GM21515 (cell line): ENCODE results near the gene ARL11.

Experiments
- ATAC-seq: cut with Tn5 transposase; IDR thresholded peaks from one replicate; pipeline ENCODE4 v1.9.1; 2021; ENCODE audit not compliant: unreplicated experiment

Gene ARL11

DNA sequence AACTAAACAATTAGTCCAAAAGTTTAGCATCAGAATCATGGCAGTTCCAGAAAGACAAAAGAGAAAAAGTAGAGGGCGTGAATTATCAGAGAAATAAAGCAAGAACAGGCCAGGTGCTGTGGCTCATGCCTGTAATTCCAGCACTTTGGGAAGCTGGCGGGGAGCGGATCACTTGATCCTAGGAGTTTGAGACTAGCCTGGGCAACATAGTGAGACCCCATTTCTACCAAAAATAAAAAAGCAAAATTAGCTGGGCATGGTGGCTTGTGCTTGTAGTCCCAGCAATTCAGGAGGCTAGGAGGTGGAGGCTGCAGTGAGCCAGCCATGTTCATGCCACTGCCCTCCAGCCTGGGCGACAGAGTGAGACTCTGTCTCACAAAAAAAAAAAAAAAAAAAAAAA lies 18.4 kb downstream of the ARL11 start:
- ATAC-seq, result no peak

DNA sequence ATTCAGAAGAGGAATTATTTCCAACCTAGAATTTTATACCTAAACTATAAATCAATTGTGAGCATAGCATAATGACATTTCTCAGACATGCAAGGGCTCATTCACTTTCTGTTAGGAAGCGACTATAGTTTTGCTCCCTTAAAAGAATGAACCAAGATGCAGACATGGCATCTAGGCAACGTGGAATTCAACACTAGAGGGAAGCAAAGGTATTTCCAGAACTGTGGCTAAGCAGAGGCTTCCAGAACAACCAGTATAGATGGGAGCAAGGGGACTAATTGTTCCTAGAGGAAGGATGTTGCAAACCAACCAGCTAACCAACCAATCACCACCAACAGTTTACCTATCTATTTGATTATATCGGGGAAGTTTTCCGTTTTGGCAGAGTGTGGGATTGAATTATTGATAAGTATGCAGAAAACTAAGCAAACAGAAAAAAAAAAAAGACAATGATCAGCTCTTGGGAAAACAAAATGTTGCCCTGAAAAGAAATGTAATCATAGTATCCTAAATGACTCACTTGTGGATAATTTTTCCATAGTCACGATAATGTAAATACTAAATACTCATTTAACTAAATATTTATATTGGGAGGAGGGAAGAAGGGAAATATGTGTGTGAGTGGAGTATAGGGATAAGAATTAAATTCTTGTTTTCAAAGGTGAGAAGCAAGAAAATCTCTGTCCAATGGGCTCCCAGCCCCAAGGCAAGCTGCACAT lies 21.1 kb downstream of the ARL11 start:
- ATAC-seq, result no peak

DNA sequence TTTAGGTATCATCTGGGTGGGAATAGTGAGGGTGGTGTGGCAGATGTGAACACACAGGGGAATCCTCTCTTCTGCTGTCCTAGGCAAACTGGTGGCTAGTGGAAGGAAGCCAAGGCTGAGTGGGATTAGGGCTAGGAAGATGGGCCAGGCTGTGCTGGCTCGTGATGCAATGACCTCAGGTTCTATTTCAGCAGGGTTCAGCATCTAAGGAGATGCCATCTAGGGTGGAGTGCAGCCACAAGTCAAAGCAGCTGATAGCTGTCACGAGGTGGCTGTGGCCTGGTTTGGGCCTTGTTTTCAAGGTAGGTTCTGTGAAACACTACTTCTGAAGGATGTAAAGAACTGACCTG lies 21.6 kb downstream of the ARL11 start:
- no peak for ATAC-seq

DNA sequence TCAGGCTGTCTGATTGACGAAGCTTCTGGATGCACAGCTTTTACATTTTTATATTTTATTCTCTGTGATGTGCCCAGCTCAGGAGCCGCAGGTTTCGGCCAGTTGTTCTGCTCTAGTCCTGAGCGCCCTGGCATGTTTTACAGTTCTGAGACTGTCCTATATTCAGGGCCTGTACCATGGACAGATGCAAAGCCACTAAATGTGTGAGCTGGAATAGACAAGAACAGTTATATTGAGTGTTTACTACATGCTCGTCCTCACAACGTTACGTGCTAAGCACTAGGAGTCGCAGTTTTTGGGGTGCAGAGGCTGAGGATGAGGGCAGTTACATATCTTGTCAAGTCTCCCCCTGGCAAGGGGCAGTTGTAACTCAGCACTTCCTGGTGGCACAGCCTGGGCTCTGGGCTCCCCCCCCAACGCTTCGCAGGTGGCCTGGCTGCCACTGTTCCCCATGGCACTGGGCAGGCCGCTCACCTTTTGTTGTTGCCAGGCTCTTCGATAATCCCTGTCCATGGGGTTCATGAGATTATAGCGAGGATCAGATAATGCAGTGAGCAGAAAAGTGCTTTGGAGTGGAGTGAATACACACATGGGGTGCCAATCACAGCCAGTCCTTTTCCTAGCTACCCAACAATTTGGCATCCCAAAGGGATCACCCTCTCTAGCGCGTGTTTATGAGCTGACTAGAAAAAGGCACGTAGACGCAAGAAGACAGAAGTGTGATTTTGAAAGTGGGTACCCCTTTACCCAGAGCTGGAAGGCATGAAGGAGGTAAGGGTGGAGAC lies 23.5 kb downstream of the ARL11 start:
- no peak for ATAC-seq

DNA sequence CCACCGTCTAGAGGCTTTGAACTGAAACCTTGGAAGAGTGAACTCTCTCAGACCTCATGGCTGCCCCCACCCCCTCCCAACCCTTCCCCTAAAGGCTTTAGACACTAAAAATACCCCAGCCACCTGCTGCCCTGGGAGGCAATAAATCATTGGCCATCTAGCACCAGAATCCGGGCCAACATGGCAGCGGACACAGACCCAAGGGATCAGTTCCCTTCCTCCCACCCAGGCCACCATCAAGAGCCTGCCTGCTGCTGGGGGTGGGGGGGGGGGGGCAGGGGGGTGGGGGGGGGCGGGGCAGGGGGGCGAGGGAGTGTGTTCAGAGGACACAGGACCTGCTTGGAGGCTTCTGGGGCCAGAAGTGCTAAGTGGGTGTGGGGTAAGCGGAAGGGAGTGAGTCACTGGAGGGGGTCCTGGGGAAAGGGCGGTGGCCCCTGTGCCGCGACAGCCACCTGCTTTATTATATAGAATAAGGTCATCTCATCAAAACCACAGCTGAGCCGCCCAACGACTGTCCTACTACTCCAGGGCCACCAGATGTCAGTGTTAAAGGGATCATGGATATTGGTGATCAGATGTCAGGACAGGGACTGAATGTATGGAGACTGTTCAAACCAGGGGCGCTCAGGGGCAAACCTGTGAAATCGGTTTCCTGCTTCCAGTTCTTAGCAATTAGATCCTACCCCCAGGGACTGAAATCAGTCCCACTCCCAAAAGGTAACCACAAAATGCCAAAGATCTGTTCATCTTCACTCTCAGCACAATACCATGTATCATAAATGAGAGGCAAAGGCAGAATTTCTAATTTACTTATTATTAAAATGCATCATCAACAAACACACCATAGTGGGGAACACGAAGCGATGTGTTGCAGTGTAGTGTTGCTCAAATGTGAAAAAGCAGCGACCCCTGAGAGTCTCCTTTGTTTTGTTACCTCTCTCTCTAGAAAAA lies 24.3 kb downstream of the ARL11 start:
- no peak for ATAC-seq

DNA sequence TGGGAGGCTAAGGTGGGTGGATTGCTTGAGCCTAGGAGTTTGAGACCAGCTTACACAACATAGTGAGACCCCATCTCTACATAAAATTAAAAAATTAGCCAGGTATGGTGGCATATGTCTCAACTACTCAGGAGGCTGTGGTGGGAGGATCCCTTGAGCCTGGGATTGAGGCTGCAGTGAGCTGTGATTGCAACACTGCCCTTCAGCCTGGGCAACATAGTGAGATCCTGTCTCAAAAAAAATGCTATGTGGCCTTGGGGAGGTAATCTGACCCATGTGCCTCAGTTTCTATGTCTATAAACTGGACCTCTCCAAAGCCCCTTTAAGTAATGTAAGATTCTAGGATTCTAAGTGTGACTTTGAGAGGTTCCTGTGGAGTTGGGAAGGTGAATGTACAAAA lies 25.2 kb downstream of the ARL11 start:
- no peak for ATAC-seq

DNA sequence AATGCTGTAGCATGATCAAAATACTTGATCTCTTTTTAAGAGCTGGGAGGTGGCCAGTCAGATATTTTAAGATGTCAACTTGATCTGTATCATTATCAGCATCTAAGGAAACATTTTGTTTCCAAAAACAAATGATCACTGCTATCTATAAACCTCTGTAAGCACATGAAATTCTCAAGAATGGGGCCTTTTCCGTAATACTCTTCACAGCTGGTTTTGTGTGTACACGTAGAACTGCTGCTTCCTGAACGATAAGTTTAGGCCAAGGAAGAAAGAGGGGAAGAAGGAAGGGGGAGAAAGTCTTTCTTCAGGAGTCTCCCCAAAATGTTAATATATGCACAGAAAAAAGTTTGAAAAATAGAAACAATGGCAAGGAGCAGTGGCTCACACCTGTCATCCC lies 25.7 kb downstream of the ARL11 start:
- no peak for ATAC-seq

DNA sequence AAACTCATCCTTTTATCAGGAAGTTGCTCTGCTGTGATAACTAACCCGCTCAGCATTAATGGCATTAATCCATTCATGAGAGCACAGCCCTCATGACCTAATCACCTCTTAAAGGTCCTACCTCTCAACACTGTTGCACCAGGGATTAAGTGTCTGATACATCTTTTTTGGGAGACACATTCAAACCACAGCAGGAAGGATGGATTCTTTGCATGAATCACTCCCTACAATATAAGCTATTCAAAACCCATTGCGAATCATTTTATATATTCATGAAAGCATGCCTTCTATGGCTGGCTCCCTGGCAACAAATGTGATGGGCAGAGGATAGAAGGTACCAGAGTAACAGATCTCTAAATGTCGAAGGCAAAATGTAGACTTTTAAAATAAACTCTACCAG lies 27.6 kb downstream of the ARL11 start:
- ATAC-seq, result no peak

DNA sequence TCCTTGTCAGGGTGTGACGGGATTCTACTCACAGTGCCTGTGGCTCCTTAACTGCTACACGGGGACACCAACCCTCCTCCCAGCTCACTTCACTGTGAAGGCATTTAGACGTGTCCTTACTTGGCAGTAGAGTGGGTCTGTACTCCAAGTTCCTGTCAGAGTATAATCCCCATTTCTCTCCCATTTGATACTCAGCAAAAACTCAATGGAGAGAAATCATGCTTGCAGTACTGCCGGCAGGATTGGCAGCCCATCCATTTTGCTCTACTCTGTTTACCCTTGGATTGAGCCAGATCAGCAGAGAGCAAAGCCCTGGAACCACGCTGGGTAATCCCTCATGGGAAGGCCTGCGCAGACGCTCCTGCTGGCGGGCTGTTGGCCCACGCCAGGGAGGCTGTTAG lies 28.9 kb downstream of the ARL11 start:
- ATAC-seq, result no peak

DNA sequence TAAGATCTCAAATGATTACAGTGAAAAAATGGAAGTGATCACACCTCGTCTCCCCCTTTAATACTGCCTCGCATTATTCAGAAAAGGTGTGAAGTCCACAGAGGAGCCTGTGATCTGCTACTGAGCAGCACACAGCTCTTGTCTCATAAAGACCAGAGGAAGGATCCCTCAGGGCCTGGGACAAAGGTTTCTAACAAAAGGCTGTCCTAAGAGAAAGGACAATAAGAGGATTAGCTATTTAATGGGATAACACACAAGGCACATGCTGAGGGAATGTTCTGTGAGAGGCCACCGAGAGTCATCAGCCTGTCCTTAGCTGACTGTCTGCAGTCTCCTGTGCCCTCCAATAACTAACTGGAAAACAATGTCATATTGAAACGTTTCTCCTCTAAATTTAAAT lies 36.3 kb downstream of the ARL11 start:
- ATAC-seq, result no peak

DNA sequence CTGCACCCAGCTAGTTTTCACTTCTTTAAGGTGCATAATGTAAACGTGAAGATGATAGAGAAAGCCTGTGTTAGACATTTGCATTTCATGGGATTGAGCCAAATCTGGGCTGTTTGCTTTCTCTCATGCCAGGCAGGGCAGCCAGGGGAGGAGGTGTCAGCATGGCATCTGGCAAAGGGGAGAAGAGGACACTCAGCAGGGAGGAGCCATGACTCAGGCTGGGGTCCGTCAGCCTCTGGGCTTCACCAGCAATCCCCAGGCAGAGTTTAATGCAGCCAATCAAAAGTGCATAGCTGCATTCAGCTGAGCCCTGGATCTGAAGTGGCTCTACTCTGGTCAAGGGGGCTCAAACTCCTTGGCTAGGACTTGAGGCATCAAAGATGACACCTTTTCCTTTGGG lies 39.5 kb downstream of the ARL11 start:
- no peak for ATAC-seq

DNA sequence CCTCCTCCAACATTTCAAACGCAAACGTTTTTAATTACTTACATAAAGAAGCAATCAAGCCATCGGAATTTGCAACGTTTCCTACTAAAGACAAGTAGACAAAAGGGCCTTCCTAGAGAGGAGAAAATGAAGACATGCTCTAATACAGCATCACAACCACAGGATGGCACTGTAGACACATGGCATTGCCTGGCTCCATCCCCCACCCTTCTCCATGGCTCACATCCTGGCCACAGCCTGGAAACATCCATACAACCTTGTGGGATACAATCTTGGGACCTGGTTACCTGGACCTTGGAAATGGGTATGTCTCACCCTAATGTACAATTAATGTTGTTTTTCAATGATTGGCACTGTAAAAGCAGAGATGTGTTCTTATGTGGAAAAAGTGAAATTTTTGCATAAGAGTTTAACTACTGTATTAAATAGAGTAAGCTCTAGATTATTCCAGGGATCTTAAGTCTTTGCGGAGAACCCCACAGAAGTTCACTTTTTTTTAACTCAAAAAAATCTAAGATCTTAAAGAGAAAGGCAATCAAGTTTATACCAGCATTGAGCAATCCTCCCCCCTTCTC lies 41.5 kb downstream of the ARL11 start:
- no peak for ATAC-seq

DNA sequence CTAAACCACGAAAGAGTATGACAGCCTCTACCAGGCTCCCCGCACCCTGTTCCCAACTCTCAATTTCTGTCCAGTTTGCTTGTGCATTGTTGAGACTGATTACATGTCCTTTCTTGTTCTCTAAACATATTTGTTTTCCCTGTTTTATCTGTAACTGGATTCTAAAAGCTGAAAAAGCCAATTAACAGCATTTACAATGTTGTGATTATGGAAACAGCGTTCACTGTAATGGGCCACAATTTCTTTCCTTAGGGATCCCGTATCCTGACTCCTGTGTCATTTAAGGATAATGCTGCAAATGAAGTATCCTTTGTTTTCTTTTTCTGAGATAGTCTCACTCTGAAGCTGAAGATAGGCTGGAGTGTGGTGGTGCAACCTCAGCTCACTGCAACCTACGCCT lies 42.5 kb downstream of the ARL11 start:
- no peak for ATAC-seq

DNA sequence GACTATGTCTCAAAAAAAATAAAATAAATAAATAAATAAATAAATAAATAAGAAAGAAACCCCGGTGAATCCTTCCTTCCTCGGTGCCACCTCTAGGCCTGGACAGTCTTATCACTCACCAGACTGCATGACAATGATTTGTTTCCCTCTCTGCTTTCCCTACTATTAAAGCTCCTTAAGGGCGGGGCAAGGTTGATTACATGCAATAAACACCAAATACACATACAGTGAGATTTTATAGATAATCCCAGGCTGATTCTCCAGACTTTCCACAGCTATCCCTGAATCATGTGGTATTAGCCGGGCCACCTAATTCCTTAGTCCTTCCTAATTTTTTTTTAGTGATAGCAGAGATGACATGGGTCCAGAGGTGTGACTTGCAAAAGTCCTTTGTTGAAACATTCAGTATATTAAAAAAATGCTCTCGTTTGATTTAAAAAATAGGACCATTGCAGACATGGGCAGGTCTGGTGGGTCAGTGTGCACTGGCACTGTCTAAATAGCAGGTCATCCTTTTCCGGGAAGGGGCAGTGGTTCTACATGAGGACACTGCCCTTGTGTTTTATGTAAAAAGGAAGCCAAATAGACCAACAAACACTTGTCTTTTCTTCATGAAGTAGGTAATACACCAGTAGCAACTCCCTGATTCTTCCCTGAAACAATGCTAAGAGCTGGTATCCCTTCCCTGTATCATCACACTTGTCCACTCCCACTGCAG lies 48.4 kb downstream of the ARL11 start:
- ATAC-seq, result no peak

DNA sequence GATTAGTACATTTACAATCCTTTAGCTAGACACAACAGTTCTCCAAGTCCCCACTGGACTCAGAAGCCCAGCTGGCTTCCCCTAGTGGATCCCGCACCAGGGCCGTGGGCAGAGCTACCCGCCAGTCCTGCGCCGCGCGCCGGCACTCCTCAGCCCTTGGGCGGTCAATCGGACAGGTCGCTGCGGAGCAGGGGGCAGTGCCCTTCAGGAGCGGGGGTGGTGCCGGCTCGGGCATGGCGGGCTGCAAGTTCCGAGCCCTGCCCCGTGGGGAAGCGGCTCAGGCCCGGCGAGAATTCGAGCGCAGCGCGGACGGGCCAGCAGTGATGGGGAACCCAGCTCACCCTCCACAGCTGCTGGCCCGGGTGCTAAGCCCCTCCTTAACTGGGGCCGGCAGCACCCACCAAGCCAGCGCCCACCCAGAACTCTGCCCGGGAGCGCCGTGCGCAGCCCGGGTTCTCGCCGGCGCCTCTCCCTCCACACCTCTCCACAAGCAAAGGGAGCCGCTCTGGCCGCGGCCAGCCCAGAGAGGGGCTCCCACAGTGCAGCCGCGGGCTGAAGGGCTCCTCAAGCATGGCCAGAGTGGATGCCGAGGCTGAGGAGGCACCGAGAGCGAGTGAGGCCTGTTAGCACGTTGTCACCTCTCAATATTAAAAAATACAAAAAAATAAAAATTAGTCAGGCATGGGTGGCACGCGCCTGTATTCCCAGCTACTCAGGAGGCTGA lies 50.0 kb downstream of the ARL11 start:
- no peak for ATAC-seq

DNA sequence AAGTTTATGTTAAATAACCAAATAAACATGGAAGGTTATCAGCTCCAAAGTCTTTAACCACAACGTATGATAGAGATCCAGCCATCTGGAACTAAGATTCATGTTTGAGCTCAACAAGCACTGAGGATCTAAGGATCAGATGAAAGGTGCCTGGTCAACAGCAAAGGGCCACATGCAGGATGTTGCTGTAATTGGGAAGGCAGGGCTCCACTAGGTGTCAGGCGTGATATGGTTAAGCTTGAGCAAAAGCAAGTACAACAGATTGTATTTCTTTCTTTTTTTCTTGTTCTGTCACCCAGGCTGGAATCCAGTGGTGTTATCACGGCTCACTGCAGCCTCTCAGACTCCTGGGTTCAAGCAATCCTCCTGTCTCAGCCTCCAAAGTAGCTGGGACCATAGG lies 50.9 kb downstream of the ARL11 start:
- no peak for ATAC-seq

DNA sequence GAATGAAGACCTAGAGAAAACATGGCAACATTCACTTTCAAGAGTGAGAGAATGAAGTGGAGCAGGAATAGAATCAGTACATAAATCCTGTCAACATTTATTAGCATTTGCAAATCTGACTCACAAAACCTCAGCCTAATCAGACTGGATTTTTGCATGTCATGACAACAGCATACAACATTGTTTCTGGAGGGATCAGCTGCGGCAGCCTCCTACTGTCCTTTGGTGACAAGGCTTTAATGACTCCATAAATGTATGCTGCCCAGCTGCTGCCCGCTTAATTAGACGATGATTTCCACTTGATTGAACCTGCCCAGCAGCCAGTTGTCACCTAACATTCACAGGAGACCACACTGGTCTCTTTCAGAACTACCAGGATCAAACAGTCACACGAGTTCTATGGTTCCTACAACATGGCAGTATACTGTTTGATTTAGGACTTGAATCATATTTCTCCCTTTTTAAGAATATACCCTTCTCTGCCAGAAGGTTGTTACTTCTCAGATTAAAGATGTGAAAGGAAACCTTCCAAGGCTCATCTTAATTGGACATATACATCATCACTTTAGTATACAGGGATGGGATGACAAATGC lies 53.6 kb downstream of the ARL11 start:
- ATAC-seq, result no peak
